CD4-positive, alpha-beta T cell treated with Interleukin-15 for 4 hours (primary cell): Measurements from ENCODE around the gene FOXB1.

Experiments
- DNase-seq: peaks from one replicate; pipeline ENCODE4 v3.0.0-alpha.2; 2020; ENCODE audit warnings: low spot score

FOXB1 gene

GRCh38 chr15:60004009-60004845, at the start of gene FOXB1:
Gene FOXB1 (plus strand): TSS chr15:60004311. CDS start chr15:60004964, 653 bp downstream.
- no peak for DNase-seq

GRCh38 chr15:59958288-59958687, 45.8 kb upstream of the FOXB1 start:
- no peak for DNase-seq

GRCh38 chr15:59960318-59960717, 43.8 kb upstream of the FOXB1 start:
- no peak for DNase-seq

GRCh38 chr15:59963322-59963721, 40.8 kb upstream of the FOXB1 start:
- no peak for DNase-seq

- no peak for DNase-seq
These were observed 40.2 kb upstream of the FOXB1 start for GRCh38 chr15:59963925-59964324.

- DNase-seq = no peak
These were observed 38.4 kb upstream of the FOXB1 start for GRCh38 chr15:59965741-59966140.

- no peak for DNase-seq
These were observed 37.8 kb upstream of the FOXB1 start for GRCh38 chr15:59966262-59966661.

- no peak for DNase-seq
These were observed 35.8 kb upstream of the FOXB1 start for GRCh38 chr15:59968314-59968713.

GRCh38 chr15:59972241-59972640, 31.9 kb upstream of the FOXB1 start:
- no peak for DNase-seq

GRCh38 chr15:59976480-59977271, 27.4 kb upstream of the FOXB1 start:
- DNase-seq = peak; percentile 51

- no peak for DNase-seq
These were observed 12.3 kb upstream of the FOXB1 start for GRCh38 chr15:59991834-59992233.

GRCh38 chr15:59993041-59993750, 10.9 kb upstream of the FOXB1 start:
- no peak for DNase-seq

GRCh38 chr15:59993950-59994401, 10.1 kb upstream of the FOXB1 start:
- DNase-seq = no peak

- no peak for DNase-seq
These were observed 9.6 kb upstream of the FOXB1 start for GRCh38 chr15:59994526-59994887.

- DNase-seq = no peak
These were observed 9.1 kb upstream of the FOXB1 start for GRCh38 chr15:59994888-59995557.

GRCh38 chr15:59995568-59996297, 8.4 kb upstream of the FOXB1 start:
- no peak for DNase-seq

- no peak for DNase-seq
These were observed 7.6 kb upstream of the FOXB1 start for GRCh38 chr15:59996298-59997041.

- DNase-seq = peak; percentile 42
These were observed 6.9 kb upstream of the FOXB1 start for GRCh38 chr15:59997070-59997701.

GRCh38 chr15:59998305-59998949, 5.7 kb upstream of the FOXB1 start:
- DNase-seq = no peak
